ENCODE measurements around the gene CREB3L1.

The CREB3L1 gene

DNA sequence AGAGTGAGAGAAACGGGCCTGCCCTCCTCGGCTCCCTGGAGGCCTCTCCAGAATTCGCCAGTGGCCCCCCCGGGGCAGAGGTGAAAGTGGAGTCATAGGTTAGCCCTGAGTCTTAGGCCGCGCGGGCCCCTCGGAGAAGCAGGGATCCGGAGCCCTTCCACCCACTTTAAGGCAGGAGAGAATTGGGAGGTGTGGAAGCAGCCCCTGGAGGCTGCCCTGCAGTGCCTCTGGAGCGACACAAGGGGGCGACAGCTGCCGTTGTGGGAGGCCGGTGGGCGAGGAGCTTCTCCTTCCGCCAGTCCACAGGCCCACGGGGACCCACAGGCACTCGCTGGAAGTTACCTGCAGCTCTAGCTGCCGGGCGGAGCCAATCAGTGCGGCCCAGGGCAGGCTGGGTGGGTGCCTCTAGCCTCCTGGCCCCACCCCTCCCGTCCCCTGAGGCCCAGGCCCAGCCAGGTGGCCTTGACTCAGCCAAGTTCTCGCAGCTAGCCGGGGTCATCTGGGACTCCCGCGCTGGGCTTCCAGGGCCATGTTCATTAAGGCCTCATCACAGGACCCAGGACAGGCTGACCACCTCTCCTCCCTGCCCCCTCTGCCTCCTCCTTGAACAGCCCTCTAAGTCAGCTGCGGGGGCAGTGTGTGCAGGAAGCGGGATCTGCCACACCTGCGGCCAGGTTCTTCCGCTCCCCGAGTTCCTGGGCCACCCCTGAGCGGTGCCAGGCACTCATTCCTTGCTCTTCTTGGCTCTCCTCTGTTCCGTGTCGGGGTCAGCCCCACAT lies 74.8 kb downstream of the CREB3L1 start:
- no peak overlapping the region for H3K4me3 ChIP-seq (ENCODE audit: low read length)
- TF ChIP-seq ZNF274 (IDR thresholded peaks at IDR 0.05; ENCODE audit: low read depth, low read length), result no peak

DNA sequence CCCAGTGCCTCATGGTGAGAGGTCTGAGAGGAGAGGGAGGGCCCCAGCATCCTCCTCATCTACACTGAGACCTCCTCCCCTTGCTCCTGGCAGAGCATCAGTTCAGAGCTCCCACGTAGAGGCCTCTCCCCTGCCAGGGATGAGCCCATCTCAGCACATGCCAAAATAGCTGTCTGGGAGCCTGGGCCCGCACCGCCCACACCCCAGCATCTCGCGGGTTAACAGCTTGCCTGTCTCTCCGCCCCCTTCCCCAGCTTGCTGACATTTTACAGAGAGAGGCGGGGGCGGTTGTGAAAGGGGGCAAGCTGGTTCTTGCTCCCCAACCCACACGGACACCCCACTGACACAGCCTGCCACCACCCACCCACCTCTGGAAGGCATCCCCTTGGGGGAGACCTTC lies 76.2 kb downstream of the CREB3L1 start:
- no peak overlapping the region for H3K4me3 ChIP-seq (ENCODE audit: low read length)
- TF ChIP-seq ZNF274 (IDR thresholded peaks at IDR 0.05; ENCODE audit: low read depth, low read length), result no peak

DNA sequence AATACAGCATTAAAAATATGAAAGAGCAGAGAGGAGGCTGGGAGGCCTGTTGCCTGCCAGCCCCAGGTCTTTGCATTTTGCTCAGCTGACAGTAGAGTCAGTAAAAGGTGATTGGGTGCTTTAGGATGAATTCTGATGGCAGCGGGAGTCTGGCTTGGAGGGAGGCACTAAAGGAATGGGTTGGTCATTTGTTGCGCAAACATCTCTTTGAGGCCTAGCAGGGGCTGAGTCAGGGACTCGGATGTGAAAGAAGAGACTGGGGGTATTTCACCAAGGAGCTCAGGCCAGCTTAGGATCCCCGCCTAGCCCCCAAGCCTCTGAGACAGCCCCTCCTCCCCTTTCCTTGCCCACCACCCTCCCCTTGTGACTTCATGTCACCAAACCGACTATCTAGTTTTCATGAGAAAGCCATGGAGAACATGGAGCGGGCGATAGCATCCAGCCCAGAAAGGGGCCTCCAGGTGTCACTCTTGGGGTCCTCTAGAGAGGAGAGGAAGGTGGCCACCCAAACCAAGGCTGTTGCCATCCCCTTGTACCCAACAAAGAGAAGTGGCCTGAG lies 79.5 kb downstream of the CREB3L1 start:
- TF ChIP-seq ZNF274 (IDR thresholded peaks at IDR 0.05; ENCODE audit: low read depth, low read length), result no peak

DNA sequence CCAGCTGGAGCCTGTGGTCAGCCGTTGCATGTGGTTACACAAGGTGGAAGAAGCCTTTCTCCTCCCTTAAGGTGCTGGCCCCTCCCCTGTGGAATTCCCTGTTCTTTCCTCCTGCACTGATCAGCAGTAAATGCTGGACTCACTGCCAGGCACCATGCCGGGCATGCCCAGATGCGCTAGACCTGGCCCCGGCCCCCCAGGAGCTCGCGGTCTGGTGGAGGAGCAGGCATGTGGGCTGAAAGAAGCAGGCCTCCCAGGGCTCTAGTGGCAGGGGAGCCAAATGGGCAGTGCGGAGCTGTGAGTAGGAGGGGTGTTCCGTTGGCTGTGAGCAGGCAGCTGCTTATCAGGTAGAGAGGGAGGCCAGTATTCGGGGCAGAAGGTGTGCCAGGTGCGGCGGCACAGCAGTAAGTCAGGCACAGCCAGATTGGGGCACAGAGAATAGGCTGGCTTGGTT lies 80.0 kb downstream of the CREB3L1 start:
- H3K4me3 ChIP-seq (ENCODE audit: low read length), result no peak overlapping the region
- TF ChIP-seq ZNF274 (IDR thresholded peaks at IDR 0.05; ENCODE audit: low read depth, low read length), result no peak

More for the DNA sequence above, 79.5 kb downstream of the CREB3L1 start:
- no peak overlapping the region for H3K4me3 ChIP-seq (ENCODE audit: low read length)

DNA sequence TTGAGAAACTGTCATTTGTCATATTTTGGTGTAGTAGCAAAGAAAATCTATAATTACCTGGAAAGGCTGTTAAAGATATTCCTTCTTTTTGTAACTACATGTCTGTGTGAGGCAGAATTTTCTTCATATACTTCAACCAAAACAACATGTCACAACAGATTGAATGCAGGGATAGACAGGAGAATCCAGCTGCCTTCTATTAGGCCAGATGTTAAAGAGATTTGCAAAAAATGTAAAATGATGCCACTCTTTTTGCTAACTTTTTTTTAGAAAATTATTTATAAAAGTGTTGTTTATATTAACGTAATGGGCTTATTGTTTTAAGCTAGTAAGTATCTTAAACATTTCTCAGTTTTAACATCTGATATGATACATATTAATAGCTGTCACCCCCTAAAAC lies 82.5 kb downstream of the CREB3L1 start:
- no peak for TF ChIP-seq ZNF274 (IDR thresholded peaks at IDR 0.05; ENCODE audit: low read depth, low read length)
- H3K4me3 ChIP-seq (ENCODE audit: low read length), result no peak overlapping the region

DNA sequence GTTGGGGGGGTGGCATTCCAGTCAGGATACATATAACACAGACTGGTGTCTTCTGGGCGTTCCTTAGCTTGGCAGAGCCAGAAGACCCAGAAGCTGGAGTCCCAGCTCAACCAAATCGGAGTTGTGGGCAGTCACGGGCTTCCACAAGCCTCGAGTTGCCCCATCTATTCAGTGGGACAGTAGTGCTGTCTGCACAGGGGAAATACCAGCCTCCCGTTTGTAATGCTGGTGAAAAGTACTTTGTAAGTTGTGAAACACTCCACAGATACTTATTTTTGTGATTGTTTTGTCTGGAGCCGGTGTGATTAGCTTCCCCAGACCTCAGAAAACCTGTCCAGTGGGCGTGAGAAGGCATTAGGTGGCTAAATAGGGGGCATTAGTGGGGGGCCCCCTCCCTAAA lies 83.4 kb downstream of the CREB3L1 start:
- H3K4me3 ChIP-seq (ENCODE audit: low read length), result peak overlapping the region; percentile 40; the same call in 1 of the 2 replicates
- no peak for TF ChIP-seq ZNF274 (IDR thresholded peaks at IDR 0.05; ENCODE audit: low read depth, low read length)

DNA sequence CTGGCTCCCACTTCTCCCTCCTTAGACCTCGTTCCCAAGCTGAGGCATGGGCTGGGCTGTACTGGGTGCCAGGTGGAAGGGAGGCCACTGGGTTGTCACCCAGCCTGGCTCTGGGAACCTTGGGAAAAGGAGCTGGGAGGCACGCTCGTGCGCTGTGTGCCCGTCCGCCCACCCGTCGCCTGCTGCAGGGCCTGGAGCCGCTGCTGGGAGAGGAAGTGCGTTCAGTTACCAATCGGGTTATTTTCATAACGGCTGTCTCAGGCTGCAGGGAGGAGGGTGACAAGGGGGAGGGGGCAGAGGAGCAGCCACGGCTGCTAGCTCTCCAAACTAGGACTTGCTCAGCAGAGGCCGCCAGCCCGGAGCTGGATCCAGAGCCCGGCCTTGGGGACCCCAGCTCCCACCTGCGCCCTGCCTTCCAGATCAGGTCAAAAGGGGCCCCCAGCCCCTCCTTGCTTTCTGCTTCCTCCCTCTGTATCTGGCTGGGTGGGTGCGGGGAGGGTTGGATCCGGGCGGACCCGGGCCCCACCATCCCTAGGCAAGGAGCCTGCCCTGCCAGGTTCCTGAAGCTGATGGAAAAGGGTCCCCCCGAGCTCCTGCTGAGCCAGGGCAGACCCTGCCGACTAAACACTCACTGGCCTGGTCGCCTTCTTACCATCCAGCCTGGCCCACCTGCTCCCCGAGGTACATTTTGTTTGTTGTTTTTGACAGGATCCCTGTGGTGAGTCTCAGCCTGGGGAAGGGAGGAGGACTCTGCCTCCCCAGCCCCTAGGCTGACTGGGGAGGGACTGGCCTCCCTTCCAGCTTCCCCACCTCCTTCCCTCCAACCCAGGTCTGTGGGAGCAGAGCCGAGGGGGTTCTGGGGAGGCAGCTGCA lies 84.1 kb downstream of the CREB3L1 start:
- no peak for TF ChIP-seq ZNF274 (IDR thresholded peaks at IDR 0.05; ENCODE audit: low read depth, low read length)
- peak overlapping the region; percentile 54; the same call in 1 of the 2 replicates for H3K4me3 ChIP-seq (ENCODE audit: low read length)

DNA sequence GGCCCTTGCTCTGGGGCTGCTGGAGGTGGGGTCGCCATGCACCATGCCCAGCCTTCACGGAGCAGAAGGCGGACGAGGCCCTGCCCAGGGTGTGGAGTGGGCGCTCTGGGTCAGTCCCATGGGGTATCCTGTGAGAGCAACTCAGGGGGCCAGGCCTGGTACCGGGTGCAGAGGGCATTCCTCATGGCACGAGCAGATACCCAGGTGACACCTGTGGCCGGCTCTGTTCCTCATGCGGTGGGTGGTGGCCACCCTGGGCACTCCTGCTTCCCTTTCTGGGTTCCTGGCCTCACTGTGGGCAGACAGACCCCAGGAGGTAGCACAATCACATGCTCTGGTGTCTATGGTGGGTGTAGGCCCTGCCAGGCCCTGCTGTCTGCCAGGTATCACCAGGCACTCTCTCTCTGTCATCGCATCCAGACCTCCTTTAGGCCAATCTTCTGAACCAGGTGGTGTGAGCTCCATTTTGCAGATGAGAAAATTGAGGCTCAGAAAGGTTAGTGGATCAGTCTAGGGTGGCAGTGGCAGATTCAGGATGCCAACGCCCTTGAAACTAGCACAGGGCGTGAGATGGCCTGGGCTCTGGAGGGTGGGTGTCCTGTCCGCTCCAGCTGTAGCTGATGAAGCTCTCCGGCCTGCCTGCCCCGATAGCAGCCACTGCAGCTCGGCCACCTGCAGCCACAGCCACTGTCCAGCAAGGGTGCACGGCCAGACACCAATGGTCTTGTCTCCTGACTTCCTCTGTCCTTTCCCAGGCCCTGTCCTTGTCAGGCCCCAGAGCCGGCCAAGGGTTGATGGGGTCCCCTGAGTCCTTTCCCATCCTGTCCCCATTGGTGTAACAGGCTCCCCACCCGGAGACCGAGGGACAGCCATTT lies 84.9 kb downstream of the CREB3L1 start:
- peak overlapping the region; percentile 54; the same call in 1 of the 2 replicates for H3K4me3 ChIP-seq (ENCODE audit: low read length)
- TF ChIP-seq ZNF274 (IDR thresholded peaks at IDR 0.05; ENCODE audit: low read depth, low read length), result no peak

DNA sequence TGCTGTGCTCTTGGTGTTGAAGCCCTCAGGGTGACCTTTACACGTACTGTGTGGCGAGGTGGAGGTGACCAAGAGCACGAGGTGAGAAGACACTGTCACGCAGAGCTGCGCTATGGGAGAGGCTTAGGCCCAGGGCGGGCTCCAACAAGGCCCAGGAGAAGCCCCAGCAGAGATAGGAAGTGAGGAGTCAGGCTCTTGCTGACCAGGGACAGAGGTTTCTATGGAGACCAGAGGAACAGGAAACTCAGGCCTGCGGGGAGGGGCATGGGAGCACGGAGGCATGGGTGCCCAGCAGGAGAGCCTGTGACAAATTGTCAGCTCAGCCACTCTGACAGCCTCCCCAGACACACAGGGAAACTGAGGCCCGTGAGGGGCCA lies 85.6 kb downstream of the CREB3L1 start:
- H3K4me3 ChIP-seq (ENCODE audit: low read length), result no peak overlapping the region
- no peak for TF ChIP-seq ZNF274 (IDR thresholded peaks at IDR 0.05; ENCODE audit: low read depth, low read length)

DNA sequence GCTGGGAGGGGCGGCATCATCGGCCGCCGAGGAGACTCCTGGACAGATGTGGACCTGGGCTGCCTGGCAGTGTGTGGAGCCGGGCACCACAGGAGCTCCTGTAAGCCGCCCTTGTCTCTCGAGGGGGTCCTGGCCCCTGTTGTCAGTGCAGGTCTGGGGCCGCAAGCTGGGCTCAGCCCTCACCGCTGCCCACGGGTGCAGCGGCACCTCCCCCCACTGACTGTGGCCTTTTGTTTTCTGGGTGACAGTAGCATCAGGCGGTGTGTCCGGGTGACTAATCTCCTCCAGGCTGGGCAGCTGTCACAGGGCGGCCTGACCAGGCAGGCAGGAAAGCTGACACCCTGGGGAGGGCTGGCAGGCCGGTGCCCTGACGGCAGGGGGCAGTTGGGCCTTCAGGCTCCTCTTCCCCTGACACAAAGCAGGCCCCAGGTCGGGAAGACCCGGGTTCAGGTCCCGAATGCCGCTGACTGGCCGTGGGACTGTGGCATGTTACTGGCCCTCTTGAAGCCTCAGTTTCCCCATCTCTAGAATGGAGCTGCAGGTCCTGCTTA lies 86.1 kb downstream of the CREB3L1 start:
- no peak for TF ChIP-seq ZNF274 (IDR thresholded peaks at IDR 0.05; ENCODE audit: low read depth, low read length)
- no peak overlapping the region for H3K4me3 ChIP-seq (ENCODE audit: low read length)

DNA sequence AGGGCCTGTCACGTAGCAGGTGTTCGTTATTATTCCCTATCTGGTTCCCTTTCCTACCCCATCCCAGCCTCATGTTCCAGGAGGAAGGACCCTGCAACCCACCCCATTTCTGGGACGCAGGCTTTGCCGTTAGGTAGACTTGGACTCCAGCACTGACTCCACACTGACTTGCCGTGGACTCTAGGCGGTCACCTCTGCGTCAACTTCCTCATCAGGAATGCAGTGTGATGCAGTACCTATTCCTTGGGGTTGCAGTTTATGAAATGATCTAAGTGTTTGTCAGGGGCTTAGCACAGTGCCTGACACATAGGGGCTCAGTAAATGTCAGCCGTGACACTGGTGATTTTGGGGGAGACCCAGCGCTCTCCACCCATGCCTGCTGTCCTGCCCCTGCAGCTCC lies 86.6 kb downstream of the CREB3L1 start:
- TF ChIP-seq ZNF274 (IDR thresholded peaks at IDR 0.05; ENCODE audit: low read depth, low read length), result no peak
- no peak overlapping the region for H3K4me3 ChIP-seq (ENCODE audit: low read length)

DNA sequence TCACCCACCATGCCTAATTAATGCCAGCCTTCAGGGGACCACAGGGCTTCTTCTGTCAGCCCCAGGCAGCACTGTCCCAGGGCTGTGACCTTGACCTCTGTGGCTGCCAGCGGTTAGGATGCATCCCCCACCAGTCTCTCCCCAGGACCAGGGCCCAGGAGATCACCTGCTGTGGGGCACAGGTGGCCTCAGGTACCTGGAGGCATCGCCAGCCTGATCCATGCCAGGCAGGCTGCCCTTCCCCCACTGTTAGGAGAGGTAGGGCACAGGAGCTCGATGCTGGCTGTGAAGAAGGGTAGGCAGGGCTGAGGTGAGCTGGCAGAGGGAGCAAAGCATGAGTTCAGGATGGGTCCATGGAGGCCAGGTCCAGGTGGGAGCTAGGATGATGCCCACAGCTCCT lies 87.3 kb downstream of the CREB3L1 start:
- no peak overlapping the region for H3K4me3 ChIP-seq (ENCODE audit: low read length)
- TF ChIP-seq ZNF274 (IDR thresholded peaks at IDR 0.05; ENCODE audit: low read depth, low read length), result no peak

DNA sequence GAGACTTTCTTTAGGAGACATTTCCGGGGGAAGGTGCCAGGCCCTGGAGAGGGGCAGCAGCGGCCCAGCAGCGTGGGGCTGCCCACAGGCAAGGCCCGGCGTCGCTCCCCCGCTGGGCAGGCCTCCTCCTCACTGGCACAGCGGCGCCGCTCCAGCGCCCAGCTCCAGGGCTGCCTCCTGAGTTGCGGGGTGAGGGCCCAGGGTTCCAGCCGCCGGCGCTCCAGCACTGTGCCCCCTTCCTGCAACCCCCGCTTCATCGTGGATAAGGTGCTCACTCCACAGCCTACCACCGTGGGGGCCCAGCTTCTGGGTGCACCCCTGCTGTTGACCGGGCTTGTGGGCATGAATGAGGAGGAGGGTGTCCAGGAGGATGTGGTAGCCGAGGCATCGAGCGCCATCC lies 88.8 kb downstream of the CREB3L1 start:
- no peak for TF ChIP-seq ZNF274 (IDR thresholded peaks at IDR 0.05; ENCODE audit: low read depth, low read length)
- no peak overlapping the region for H3K4me3 ChIP-seq (ENCODE audit: low read length)
